Measurements from ENCODE around the gene PIP5K1A. TPM values are rescaled to one million over a fixed set of nuclear protein-coding genes. Genes with fewer than 3 reads are reported as not detected.
A peak's percentile ranks its signal among the peaks of the same experiment; 100 is the strongest.

The PIP5K1A gene
- total RNA-seq, 2 experiments from 2014 or later, result 41.7 to 44.7 TPM

DNA sequence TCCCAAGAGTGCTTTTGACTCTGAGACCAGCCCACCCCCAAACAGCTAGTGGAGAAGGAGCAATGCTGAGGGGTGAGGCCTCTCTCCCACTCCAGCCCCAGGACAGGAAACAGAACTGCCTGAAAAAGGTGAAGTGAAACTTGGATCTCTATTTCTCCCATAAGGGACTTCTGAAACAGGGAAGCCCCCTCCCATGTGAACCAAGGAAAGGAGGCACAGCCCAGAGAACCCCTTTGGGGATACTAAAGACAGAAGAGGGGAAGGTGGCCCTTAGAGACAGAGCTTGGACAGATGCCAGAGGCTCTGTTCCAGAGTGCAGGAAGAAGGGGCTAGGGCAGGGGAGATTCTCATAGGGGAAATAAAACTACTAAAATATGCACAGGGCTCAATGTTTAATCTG lies 39.0 kb upstream of the PIP5K1A start:
- POLR2A ChIA-PET, result interaction anchor here (0.7 to 4.0 kb wide), 6 partner anchors 13 to 112 kb away, joined by 3 to 37 read pairs (median 4); partner anchors contain the start of genes C1orf56, SEMA6C and VPS72
- Mint-ChIP-seq H3K4me1 (ENCODE audit: low read depth) (peaks cover 76% of the 10 kb centered on the region), H3K4me3 (peak overlapping the region; percentile 75), H3K9me3 (no peaks in the 10 kb centered on the region), H3K36me3 (ENCODE audit: low read depth) (peaks cover 69% of the 10 kb centered on the region), H3K27ac (peak overlapping the region; percentile 85), H3K27me3 (no peaks in the 10 kb centered on the region)
- Histone ChIP-seq H3K36me3 (ENCODE audit: insufficient read depth, low read length) (peaks cover 35% of the 10 kb centered on the region), H3K4me3 (ENCODE audit: low read length) (peak overlapping the region; percentile 77), H3K27ac (ENCODE audit: low read depth in 1 of 2, low read length in 2 of 2) (peak overlapping the region; percentile 29 to 56), H3K27me3 (ENCODE audit: control insufficient read depth in 1 of 2, insufficient read depth in 2 of 2, low read length in 2 of 2) (no peaks in the 10 kb centered on the region), H3K9me3 (ENCODE audit: control insufficient read depth in 1 of 2, insufficient read depth in 1 of 2, low read length in 2 of 2) (no peaks in the 10 kb centered on the region), H3K4me1 (ENCODE audit: insufficient read depth, low read length) (peaks cover 59% of the 10 kb centered on the region)
- DNase-seq (peak in 1 of 14 experiments; percentile 36), ATAC-seq (ENCODE audit: poor library complexity) (no peak)
- CTCF ChIA-PET, result interaction anchor here (1.0 to 7.8 kb wide), 3 partner anchors 58 to 163 kb away, joined by 3 to 61 read pairs (median 49); no protein-coding TSS in a partner anchor
- TF ChIP-seq, protein P1, sequence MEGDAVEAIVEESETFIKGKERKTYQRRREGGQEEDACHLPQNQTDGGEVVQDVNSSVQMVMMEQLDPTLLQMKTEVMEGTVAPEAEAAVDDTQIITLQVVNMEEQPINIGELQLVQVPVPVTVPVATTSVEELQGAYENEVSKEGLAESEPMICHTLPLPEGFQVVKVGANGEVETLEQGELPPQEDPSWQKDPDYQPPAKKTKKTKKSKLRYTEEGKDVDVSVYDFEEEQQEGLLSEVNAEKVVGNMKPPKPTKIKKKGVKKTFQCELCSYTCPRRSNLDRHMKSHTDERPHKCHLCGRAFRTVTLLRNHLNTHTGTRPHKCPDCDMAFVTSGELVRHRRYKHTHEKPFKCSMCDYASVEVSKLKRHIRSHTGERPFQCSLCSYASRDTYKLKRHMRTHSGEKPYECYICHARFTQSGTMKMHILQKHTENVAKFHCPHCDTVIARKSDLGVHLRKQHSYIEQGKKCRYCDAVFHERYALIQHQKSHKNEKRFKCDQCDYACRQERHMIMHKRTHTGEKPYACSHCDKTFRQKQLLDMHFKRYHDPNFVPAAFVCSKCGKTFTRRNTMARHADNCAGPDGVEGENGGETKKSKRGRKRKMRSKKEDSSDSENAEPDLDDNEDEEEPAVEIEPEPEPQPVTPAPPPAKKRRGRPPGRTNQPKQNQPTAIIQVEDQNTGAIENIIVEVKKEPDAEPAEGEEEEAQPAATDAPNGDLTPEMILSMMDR (IDR thresholded peaks at IDR 0.05), result no peak
- intact Hi-C loops (cut with DNase I, micrococcal nuclease), result loop anchor here (5.0 to 10.0 kb wide), 3 partner anchors 152 to 695 kb away; partner anchors contain the start of genes ENSA (in 1 of the 2), MINDY1 (in 1 of the 2) and PRUNE1 (in 1 of the 2)

DNA sequence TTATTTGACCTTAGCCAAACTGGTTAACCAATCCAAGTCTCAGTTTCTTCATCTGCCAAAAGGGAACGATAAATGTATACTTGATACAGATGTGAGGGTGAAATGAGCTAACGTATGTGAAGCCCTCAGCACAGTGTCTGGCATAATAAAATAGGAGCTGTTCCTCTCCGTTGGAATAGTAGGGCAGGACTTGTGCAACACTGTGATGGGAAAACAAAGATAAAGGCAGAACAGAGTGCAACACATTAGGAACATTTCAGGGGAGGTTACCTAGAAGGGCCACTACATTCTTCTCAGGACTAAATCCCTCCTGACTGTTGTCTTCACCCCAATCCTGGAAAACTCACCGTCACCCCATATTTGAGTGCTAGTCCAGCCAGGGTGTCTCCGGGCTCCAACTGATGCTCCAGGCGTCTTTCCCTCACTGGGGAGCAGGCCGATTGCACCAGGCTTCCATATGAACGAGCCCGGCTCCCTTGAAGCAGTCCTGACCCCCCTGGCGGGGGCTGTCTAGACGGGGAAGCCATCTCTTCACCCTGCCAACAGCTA lies 33.5 kb upstream of the PIP5K1A start:
- Histone ChIP-seq H3K4me1 (ENCODE audit: insufficient read depth, low read length) (peaks cover 44% of the 10 kb centered on the region), H3K36me3 (ENCODE audit: insufficient read depth, low read length) (peaks cover 40% of the 10 kb centered on the region), H3K27me3 (ENCODE audit: control insufficient read depth in 1 of 2, insufficient read depth in 2 of 2, low read length in 2 of 2) (no peaks in the 10 kb centered on the region), H3K9me3 (ENCODE audit: control insufficient read depth in 1 of 2, insufficient read depth in 1 of 2, low read length in 2 of 2) (no peaks in the 10 kb centered on the region), H3K4me3 (ENCODE audit: low read length) (peak overlapping the region; percentile 76), H3K27ac (ENCODE audit: low read depth in 1 of 2, low read length in 2 of 2) (peak overlapping the region in 1 of 2 donors; percentile 36)
- Mint-ChIP-seq H3K9me3 (no peaks in the 10 kb centered on the region), H3K27me3 (no peaks in the 10 kb centered on the region), H3K4me3 (peak overlapping the region; percentile 93), H3K27ac (peak overlapping the region; percentile 89), H3K4me1 (ENCODE audit: low read depth) (peaks cover 63% of the 10 kb centered on the region), H3K36me3 (ENCODE audit: low read depth) (peaks cover 81% of the 10 kb centered on the region)
- DNase-seq (peak in 1 of 14 experiments; percentile 40), ATAC-seq (ENCODE audit: poor library complexity) (no peak)
- intact Hi-C loops (cut with DNase I, micrococcal nuclease), result no loop called here
- ChIA-PET POLR2A (interaction anchor here (0.8 to 3.6 kb wide), 6 partner anchors 8 to 929 kb away, joined by 3 to 51 read pairs (median 4); partner anchors contain the start of gene TNFAIP8L2), CTCF (interaction anchor here (0.9 to 1.0 kb wide), 2 partner anchors 39 to 116 kb away, joined by 3 to 4 read pairs; no protein-coding TSS in a partner anchor)
- TF ChIP-seq, protein P1 (IDR thresholded peaks at IDR 0.05), result no peak

DNA sequence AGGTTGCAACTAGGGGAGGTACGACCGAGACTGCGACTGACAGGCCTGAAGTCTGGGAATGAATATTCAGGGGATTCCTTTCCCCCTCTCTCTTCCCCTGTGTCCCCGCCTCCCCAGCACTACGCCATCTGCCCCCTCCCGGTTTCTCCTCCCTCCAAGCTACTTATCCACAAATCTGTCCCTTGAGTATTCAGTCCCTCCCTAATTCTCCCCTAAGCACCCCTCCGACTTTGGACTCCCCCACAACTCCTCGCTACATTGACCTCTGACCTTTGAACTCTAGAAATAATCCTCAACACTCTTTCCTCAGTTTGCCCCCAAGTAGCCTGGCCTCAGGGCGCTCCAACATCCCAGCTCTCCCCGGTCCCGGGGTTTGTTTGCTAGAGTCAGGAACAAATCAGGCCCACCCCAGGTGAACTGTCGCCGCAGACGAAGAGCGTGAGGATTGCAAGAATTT lies 33.0 kb upstream of the PIP5K1A start:
- peaks cover 58% of the 10 kb centered on the region for H3K4me1 Mint-ChIP-seq (ENCODE audit: low read depth)
- CTCF ChIA-PET, result interaction anchor here (0.9 to 1.0 kb wide), 2 partner anchors 39 to 116 kb away, joined by 3 to 4 read pairs; no protein-coding TSS in a partner anchor
- peak; percentile 4 for ATAC-seq (ENCODE audit: poor library complexity)

More for the DNA sequence above, 33.0 kb upstream of the PIP5K1A start:
- Histone ChIP-seq H3K9me3 (ENCODE audit: control insufficient read depth in 1 of 2, insufficient read depth in 1 of 2, low read length in 2 of 2) (no peaks in the 10 kb centered on the region), H3K36me3 (ENCODE audit: insufficient read depth, low read length) (peaks cover 44% of the 10 kb centered on the region), H3K27me3 (ENCODE audit: control insufficient read depth in 1 of 2, insufficient read depth in 2 of 2, low read length in 2 of 2) (no peaks in the 10 kb centered on the region), H3K4me1 (ENCODE audit: insufficient read depth, low read length) (peaks cover 40% of the 10 kb centered on the region), H3K4me3 (ENCODE audit: low read length) (peak overlapping the region; percentile 76), H3K27ac (ENCODE audit: low read depth in 1 of 2, low read length in 2 of 2) (peak overlapping the region; percentile 36 to 42)
- no peak for DNase-seq
- TF ChIP-seq, protein P1 (IDR thresholded peaks at IDR 0.05), result no peak
- peak overlapping the region; percentile 93 for H3K4me3 Mint-ChIP-seq
- peak overlapping the region; percentile 89 for H3K27ac Mint-ChIP-seq
- intact Hi-C loops (cut with DNase I, micrococcal nuclease), result no loop called here
- H3K27me3 Mint-ChIP-seq, result no peaks in the 10 kb centered on the region
- peaks cover 81% of the 10 kb centered on the region for H3K36me3 Mint-ChIP-seq (ENCODE audit: low read depth)
- H3K9me3 Mint-ChIP-seq, result no peaks in the 10 kb centered on the region
- POLR2A ChIA-PET, result interaction anchor here (0.8 to 3.6 kb wide), 6 partner anchors 8 to 930 kb away, joined by 3 to 51 read pairs (median 4); partner anchors contain the start of gene TNFAIP8L2

Data from CD4-positive, alpha-beta T cell (primary cell).